ENCODE results near the gene LIX1L. TPM values are rescaled to one million over a fixed set of nuclear protein-coding genes. Genes with fewer than 3 reads are reported as not detected.
"Not testable (repeated sequence)": the region's sequence is repeated elsewhere in the genome, so short reads cannot be mapped to it uniquely, and the experiment has no call there.

Gene LIX1L
- total and polyA plus RNA-seq, 4 experiments from 2014 or later = 35.3 to 66.1 (median 50.1) TPM

DNA sequence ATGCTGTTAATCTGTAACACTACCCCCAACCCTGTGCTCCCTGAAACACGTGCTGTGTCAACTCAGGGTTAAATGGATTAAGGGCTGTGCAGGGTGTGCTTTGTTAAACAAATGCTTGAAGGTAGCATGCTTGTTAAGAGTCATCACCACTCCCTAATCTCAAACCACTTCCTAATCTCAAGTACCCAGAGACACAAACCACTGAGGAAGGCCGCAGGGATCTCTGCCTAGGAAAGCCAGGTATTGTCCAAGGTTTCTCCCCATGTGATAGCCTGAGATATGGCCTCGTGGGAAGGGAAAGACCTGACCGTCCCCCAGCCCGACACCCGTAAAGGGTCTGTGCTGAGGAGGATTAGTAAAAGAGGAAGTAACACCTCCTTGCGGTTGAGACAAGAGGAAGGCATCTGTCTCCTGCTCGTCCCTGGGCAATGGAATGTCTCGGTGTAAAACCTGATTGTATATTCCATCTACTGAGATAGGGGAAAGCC, 25.3 kb downstream of the LIX1L start:
- H3K27ac Mint-ChIP-seq = peak overlapping the region; percentile 87 to 96 (median 93)
- H3K9me3 ChIP-seq (ENCODE audit: control insufficient read depth in 1 of 2, low read length in 2 of 2); intact Hi-C loops (cut with micrococcal nuclease); H3K27me3 Mint-ChIP-seq; H3K9me3 Mint-ChIP-seq; H3K27me3 ChIP-seq (ENCODE audit: insufficient read depth, low read length); H3K4me3 ChIP-seq (ENCODE audit: low read length in 2 of 2): not testable (repeated sequence)
- H3K4me3 Mint-ChIP-seq = peak overlapping the region in 7 of 8 donors; percentile 56 to 79 (median 76)
- peaks cover 34% of the 10 kb centered on the region for H3K4me1 ChIP-seq (ENCODE audit: insufficient read depth, low read length)
- peaks cover 17% of the 10 kb centered on the region for H3K36me3 ChIP-seq (ENCODE audit: insufficient read depth, low read length)
- peak overlapping the region; percentile 47 for H3K27ac ChIP-seq (ENCODE audit: low read depth, low read length)
- ChIA-PET POLR2A (ENCODE audit: partially characterized antibody) (interaction anchor here (1.0 to 8.6 kb wide), 5 partner anchors 14 to 87 kb away, joined by 3 to 444 read pairs (median 4); partner anchors contain the start of genes ANKRD34A, LIX1L, NUDT17 and PEX11B), CTCF (ENCODE audit: partially characterized antibody) (interaction anchor here (1.3 to 3.2 kb wide), 3 partner anchors 25 to 46 kb away, joined by 4 to 14 read pairs (median 5); partner anchors contain the start of gene LIX1L)
- peak; percentile 39 to 66 (median 55) for DNase-seq
- peaks cover 19 to 43% (median 30%) of the 10 kb centered on the region in 4 donors for H3K4me1 Mint-ChIP-seq
- peaks cover 22 to 34% of the 10 kb centered on the region in 2 donors for H3K36me3 Mint-ChIP-seq

- Histone ChIP-seq H3K36me3 (ENCODE audit: insufficient read depth, low read length) (peaks cover 15% of the 10 kb centered on the region), H3K4me3 (ENCODE audit: low read length in 2 of 2) (peak overlapping the region; percentile 96 to 99), H3K9me3 (ENCODE audit: control insufficient read depth in 1 of 2, low read length in 2 of 2) (no peaks in the 10 kb centered on the region), H3K27ac (ENCODE audit: low read depth, low read length) (peak overlapping the region; percentile 96), H3K27me3 (ENCODE audit: insufficient read depth, low read length) (no peaks in the 10 kb centered on the region), H3K4me1 (ENCODE audit: insufficient read depth, low read length) (peaks cover 38% of the 10 kb centered on the region)
- H3K27me3 Mint-ChIP-seq = no peaks in the 10 kb centered on the region
- no peaks in the 10 kb centered on the region for H3K9me3 Mint-ChIP-seq
- H3K27ac Mint-ChIP-seq = peak overlapping the region in 5 of 7 donors; percentile 35 to 94 (median 81)
- peak overlapping the region in 6 of 8 donors; percentile 20 to 83 (median 48) for H3K4me3 Mint-ChIP-seq
- ChIA-PET POLR2A (ENCODE audit: partially characterized antibody) (interaction anchor here (0.9 to 8.6 kb wide), 33 partner anchors 8 to 110 kb away, joined by 3 to 444 read pairs (median 8); partner anchors contain the start of genes ANKRD34A, ANKRD35, HJV and LIX1L), CTCF (ENCODE audit: partially characterized antibody) (interaction anchor here (0.7 to 3.9 kb wide), 21 partner anchors 9 to 109 kb away, joined by 3 to 30 read pairs (median 5); partner anchors contain the start of genes ANKRD34A, ANKRD35, LIX1L and NUDT17)
- intact Hi-C loops (cut with micrococcal nuclease) = loop anchor here (1.0 kb wide), 4 partner anchors 10 to 109 kb away; partner anchors contain the start of genes ANKRD34A, PEX11B and POLR3GL
- no peak for DNase-seq
- H3K4me1 Mint-ChIP-seq = peaks cover 18 to 33% (median 24%) of the 10 kb centered on the region in 4 donors
- peaks cover 12 to 13% of the 10 kb centered on the region in 2 donors for H3K36me3 Mint-ChIP-seq
Measured at GRCh38 chr1:145927916-145928643, 29.7 kb downstream of the LIX1L start.

DNA sequence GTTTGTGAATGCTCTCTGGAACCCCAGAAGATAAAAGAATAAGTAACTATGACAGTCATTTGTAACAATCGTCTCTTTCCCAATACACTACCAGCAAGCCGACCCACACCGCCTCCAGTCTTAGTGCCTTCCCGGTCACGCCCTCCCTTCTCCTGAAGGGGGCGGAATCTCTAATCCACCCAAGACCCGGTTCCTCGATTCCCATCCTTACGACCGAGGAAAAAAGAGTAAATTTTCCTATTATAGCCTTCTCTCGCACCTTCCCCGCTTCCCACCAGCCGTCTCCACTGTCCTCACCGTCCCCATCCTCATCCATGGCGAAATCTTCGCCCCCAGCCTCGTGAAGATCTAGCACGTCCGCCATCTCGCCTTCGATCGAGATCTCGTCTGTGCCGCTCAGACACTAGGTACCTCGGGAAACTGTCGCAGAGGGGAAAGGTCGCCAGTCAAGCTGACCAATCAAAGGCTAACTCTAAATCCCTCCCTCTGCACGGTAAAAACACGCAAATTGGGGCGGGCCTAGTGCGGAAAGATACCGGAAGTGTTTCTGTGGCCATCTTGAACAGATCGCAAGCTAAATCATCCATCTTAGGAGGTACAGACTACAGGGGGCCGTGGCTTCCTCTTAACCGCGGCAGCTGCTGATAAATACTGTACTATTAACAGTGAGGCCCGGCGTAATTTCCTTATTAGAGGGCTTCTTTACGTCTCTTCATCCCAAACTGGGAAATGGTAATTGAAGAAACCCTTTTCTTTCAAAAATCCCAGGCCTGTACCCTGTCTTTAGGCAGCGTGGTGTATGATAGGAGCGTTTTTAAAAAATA, 30.5 kb downstream of the LIX1L start, which contains the start of gene RBM8A:
TSS of gene RBM8A (minus strand) at position 422 of the 824 bp plus-strand sequence. CDS start at position 364, 58 bp downstream.
- H3K4me1 ChIP-seq (ENCODE audit: insufficient read depth, low read length) = peaks cover 29% of the 10 kb centered on the region
- no peaks in the 10 kb centered on the region for H3K9me3 ChIP-seq (ENCODE audit: control insufficient read depth in 1 of 2, low read length in 2 of 2)
- H3K27ac ChIP-seq (ENCODE audit: low read depth, low read length) = peak within 1 kb of the TSS; percentile 96
- Mint-ChIP-seq H3K27ac (peak within 1 kb of the TSS in 4 of 7 donors; percentile 72 to 94 (median 82)), H3K9me3 (no peaks in the 10 kb centered on the region), H3K36me3 (peaks cover 8 to 12% of the 10 kb centered on the region in 2 donors), H3K4me1 (peaks cover 10 to 25% (median 17%) of the 10 kb centered on the region in 4 donors), H3K4me3 (peak within 1 kb of the TSS in 5 of 8 donors; percentile 20 to 69 (median 42)), H3K27me3 (no peaks in the 10 kb centered on the region)
- peak; percentile 94 to 98 (median 97) for DNase-seq
- H3K4me3 ChIP-seq (ENCODE audit: low read length in 2 of 2) = peak within 1 kb of the TSS; percentile 96 to 99
- POLR2A ChIA-PET (ENCODE audit: partially characterized antibody) = interaction anchor here (0.5 to 8.6 kb wide), 35 partner anchors 9 to 123 kb away, joined by 3 to 444 read pairs (median 6); partner anchors contain the start of genes ANKRD34A, ANKRD35, HJV and LIX1L
- H3K27me3 ChIP-seq (ENCODE audit: insufficient read depth, low read length) = no peaks in the 10 kb centered on the region
- CTCF ChIA-PET (ENCODE audit: partially characterized antibody) = interaction anchor here (0.7 to 3.9 kb wide), 22 partner anchors 9 to 110 kb away, joined by 3 to 30 read pairs (median 5); partner anchors contain the start of genes ANKRD34A, ANKRD35, LIX1L and NUDT17
- peaks cover 15% of the 10 kb centered on the region for H3K36me3 ChIP-seq (ENCODE audit: insufficient read depth, low read length)
- intact Hi-C loops (cut with micrococcal nuclease) = loop anchor here (1.0 kb wide), 4 partner anchors 9 to 110 kb away; partner anchors contain the start of genes ANKRD34A, PEX11B and POLR3GL

DNA sequence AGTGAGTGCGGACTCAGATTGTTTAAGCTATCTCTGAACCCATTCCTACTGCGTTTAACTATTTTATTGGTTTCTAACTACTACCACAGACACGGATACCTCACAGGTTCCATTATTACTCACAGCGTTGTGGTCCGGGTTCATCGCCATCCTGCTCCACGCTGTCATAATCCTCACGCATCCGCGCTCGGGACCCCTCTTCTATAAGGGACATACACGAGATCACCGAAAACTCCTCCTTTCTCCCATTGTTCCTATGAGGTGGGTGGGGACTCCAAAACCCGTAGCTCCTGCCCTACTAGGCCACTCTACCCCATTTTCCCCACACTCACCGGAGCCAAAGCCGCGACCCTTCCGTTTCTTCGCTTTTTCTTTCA, 31.1 kb downstream of the LIX1L start:
- peak overlapping the region; percentile 96 to 99 for H3K4me3 ChIP-seq (ENCODE audit: low read length in 2 of 2)
- intact Hi-C loops (cut with micrococcal nuclease) = loop anchor here (1.0 kb wide), 4 partner anchors 8 to 111 kb away; partner anchors contain the start of genes ANKRD34A, PEX11B and POLR3GL
- POLR2A ChIA-PET (ENCODE audit: partially characterized antibody) = interaction anchor here (0.7 to 8.6 kb wide), 22 partner anchors 9 to 111 kb away, joined by 3 to 444 read pairs (median 11); partner anchors contain the start of genes ANKRD34A, ANKRD35, HJV and LIX1L

DNA sequence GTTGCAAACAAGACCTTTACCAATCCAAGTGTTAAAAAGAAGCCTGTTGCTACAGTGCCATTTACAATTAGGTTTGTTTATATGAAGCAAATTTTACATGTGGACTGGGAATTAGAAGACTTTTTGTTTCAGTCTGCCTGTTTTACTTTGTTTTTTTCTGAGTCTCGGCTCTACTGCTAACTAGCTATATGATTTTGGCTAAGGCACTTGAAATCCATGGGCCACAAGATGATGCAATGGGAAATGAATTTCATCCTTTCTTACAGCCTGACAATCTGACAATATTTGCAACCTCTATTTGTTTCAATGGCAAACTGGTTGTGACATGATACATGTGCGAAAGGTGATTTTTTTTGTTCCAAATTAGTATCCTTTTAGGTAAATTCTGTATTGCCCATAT, 35.6 kb downstream of the LIX1L start:
- no peak overlapping the region for H3K27ac ChIP-seq (ENCODE audit: low read depth, low read length)
- ChIA-PET POLR2A (ENCODE audit: partially characterized antibody) (interaction anchor here (1.6 to 1.9 kb wide), 2 partner anchors 36 to 77 kb away, joined by 4 to 12 read pairs; partner anchors contain the start of genes LIX1L and NUDT17), CTCF (ENCODE audit: partially characterized antibody) (interaction anchor here (1.4 kb wide), 1 partner anchor 77 kb away, joined by 4 read pairs; the partner anchor contains the start of gene NUDT17)
- H3K36me3 ChIP-seq (ENCODE audit: insufficient read depth, low read length) = peaks cover 15% of the 10 kb centered on the region
- H3K4me3 Mint-ChIP-seq = no peak overlapping the region
- no peaks in the 10 kb centered on the region for H3K9me3 ChIP-seq (ENCODE audit: control insufficient read depth in 1 of 2, low read length in 2 of 2)
- intact Hi-C loops (cut with micrococcal nuclease) = no loop called here
- DNase-seq = no peak
- H3K4me1 ChIP-seq (ENCODE audit: insufficient read depth, low read length) = peaks cover 33% of the 10 kb centered on the region
- H3K27me3 ChIP-seq (ENCODE audit: insufficient read depth, low read length) = no peaks in the 10 kb centered on the region
- peaks cover 15 to 35% (median 27%) of the 10 kb centered on the region in 4 donors for H3K4me1 Mint-ChIP-seq
- H3K4me3 ChIP-seq (ENCODE audit: low read length in 2 of 2) = no peak overlapping the region
- peaks cover 12 to 15% of the 10 kb centered on the region in 2 donors for H3K36me3 Mint-ChIP-seq
- H3K27me3 Mint-ChIP-seq = no peaks in the 10 kb centered on the region
- H3K27ac Mint-ChIP-seq = no peak overlapping the region
- H3K9me3 Mint-ChIP-seq = no peaks in the 10 kb centered on the region

More for the DNA sequence above, 31.1 kb downstream of the LIX1L start:
- Mint-ChIP-seq H3K27ac (no peak overlapping the region), H3K27me3 (no peaks in the 10 kb centered on the region), H3K4me1 (peaks cover 7 to 20% (median 12%) of the 10 kb centered on the region in 4 donors), H3K36me3 (peaks cover 6 to 12% of the 10 kb centered on the region in 2 donors), H3K4me3 (no peak overlapping the region), H3K9me3 (no peaks in the 10 kb centered on the region)
- Histone ChIP-seq H3K36me3 (ENCODE audit: insufficient read depth, low read length) (peaks cover 15% of the 10 kb centered on the region), H3K9me3 (ENCODE audit: control insufficient read depth in 1 of 2, low read length in 2 of 2) (no peaks in the 10 kb centered on the region), H3K27me3 (ENCODE audit: insufficient read depth, low read length) (no peaks in the 10 kb centered on the region), H3K27ac (ENCODE audit: low read depth, low read length) (peak overlapping the region; percentile 96), H3K4me1 (ENCODE audit: insufficient read depth, low read length) (peaks cover 23% of the 10 kb centered on the region)
- DNase-seq = peak in 1 of 5 donors; percentile 50
- CTCF ChIA-PET (ENCODE audit: partially characterized antibody) = interaction anchor here (1.0 to 3.9 kb wide), 14 partner anchors 8 to 109 kb away, joined by 3 to 30 read pairs (median 6); partner anchors contain the start of genes ANKRD34A, LIX1L, NUDT17 and PEX11B

- H3K9me3 Mint-ChIP-seq; H3K4me3 ChIP-seq (ENCODE audit: low read length in 2 of 2); H3K9me3 ChIP-seq (ENCODE audit: control insufficient read depth in 1 of 2, low read length in 2 of 2); H3K27me3 ChIP-seq (ENCODE audit: insufficient read depth, low read length); DNase-seq; intact Hi-C loops (cut with micrococcal nuclease); H3K27me3 Mint-ChIP-seq; CTCF ChIA-PET (ENCODE audit: partially characterized antibody); H3K27ac ChIP-seq (ENCODE audit: low read depth, low read length): not testable (repeated sequence)
- POLR2A ChIA-PET (ENCODE audit: partially characterized antibody) = interaction anchor here (1.3 to 4.9 kb wide), 4 partner anchors 34 to 59 kb away, joined by 3 to 61 read pairs (median 30); partner anchors contain the start of genes ANKRD34A, LIX1L and POLR3GL
- Histone ChIP-seq H3K4me1 (ENCODE audit: insufficient read depth, low read length) (peaks cover 28% of the 10 kb centered on the region), H3K36me3 (ENCODE audit: insufficient read depth, low read length) (peaks cover 11% of the 10 kb centered on the region)
- H3K4me3 Mint-ChIP-seq = peak overlapping the region in 7 of 8 donors; percentile 60 to 96 (median 90)
- peaks cover 20 to 45% (median 34%) of the 10 kb centered on the region in 4 donors for H3K4me1 Mint-ChIP-seq
- H3K27ac Mint-ChIP-seq = peak overlapping the region in 6 of 7 donors; percentile 14 to 96 (median 74)
- H3K36me3 Mint-ChIP-seq = peaks cover 16 to 29% of the 10 kb centered on the region in 2 donors
Measured at GRCh38 chr1:145920297-145920696, 37.5 kb downstream of the LIX1L start.

Measured in CD4-positive, alpha-beta memory T cell (primary cell).